Mucosa of rectum (tissue), 2 donors: Measurements from ENCODE around the gene MDM4.

Source experiments
- H3K27ac ChIP-seq, 2 donors: one replicate each; pipeline ENCODE4 v1.7.0; 2013; ENCODE audit warnings: inconsistent platforms in 2 of 2, low read depth in 2 of 2, low read length in 2 of 2
- H3K27me3 ChIP-seq, 2 donors: one replicate each; pipeline ENCODE4 v1.7.0; 2013; ENCODE audit warnings: low read length in 2 of 2; ENCODE audit not compliant: control insufficient read depth in 2 of 2, insufficient read depth in 2 of 2
- H3K36me3 ChIP-seq, 2 donors: one replicate each; pipeline ENCODE4 v1.7.0; 2013; ENCODE audit warnings: low read length in 2 of 2; ENCODE audit not compliant: control insufficient read depth in 2 of 2, insufficient read depth in 2 of 2
- H3K4me1 ChIP-seq, 2 donors: one replicate each; pipeline ENCODE4 v1.7.0; 2013; ENCODE audit warnings: low read length in 2 of 2, mild to moderate bottlenecking in 1 of 2; ENCODE audit not compliant: control insufficient read depth in 2 of 2, insufficient read depth in 2 of 2
- H3K4me3 ChIP-seq, 2 donors: one replicate each; pipeline ENCODE4 v1.7.0; 2013; ENCODE audit warnings: low read length in 2 of 2
- H3K9ac ChIP-seq, 2 donors: one replicate each; pipeline ENCODE4 v1.7.0; 2013; ENCODE audit warnings: low read length in 2 of 2, low read depth in 1 of 2, mild to moderate bottlenecking in 1 of 2
- H3K9me3 ChIP-seq, 2 donors: one replicate each; pipeline ENCODE4 v1.7.0; 2013; ENCODE audit warnings: low read length in 2 of 2; ENCODE audit not compliant: control insufficient read depth in 2 of 2
- donor health status: healthy.
- donor health status: Normal muscosa, but diverticular disease.

Gene MDM4

DNA sequence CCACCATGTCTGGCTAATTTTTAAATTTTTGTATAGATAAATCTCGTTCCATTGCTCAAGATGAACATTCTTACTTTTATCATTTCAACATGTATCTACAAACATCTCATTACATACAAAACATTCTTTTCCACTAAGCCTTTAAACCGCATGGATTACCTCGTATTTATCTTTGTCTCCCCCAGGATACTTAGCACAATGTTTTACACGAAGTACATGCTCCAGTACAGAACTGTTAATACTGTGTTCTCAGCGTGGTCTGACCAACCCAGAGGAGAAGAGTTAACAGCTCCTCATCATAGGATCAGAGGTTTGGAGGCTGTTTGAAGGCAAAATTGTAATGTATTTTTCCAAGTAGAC lies 29.0 kb upstream of the MDM4 start:
- peaks cover 9 to 14% of the 10 kb centered on the region in 2 donors for H3K4me1 ChIP-seq
- H3K9me3 ChIP-seq = no peaks in the 10 kb centered on the region
- no peak overlapping the region for H3K4me3 ChIP-seq
- H3K27me3 ChIP-seq = no peaks in the 10 kb centered on the region
- no peak overlapping the region for H3K27ac ChIP-seq
- H3K36me3 ChIP-seq = peaks cover 7 to 13% of the 10 kb centered on the region in 2 donors
- no peak overlapping the region for H3K9ac ChIP-seq

GRCh38 chr1:204491655-204492054 lies 24.6 kb upstream of the MDM4 start:
- Histone ChIP-seq H3K4me3 (peak overlapping the region in 1 of 2 donors; percentile 91), H3K27ac (peak overlapping the region; percentile 98 to 99), H3K36me3 (peaks cover 7% of the 10 kb centered on the region in 2 donors), H3K4me1 (peaks cover 31 to 32% of the 10 kb centered on the region in 2 donors), H3K27me3 (no peaks in the 10 kb centered on the region), H3K9me3 (no peaks in the 10 kb centered on the region), H3K9ac (peak overlapping the region in 1 of 2 donors; percentile 36)

DNA sequence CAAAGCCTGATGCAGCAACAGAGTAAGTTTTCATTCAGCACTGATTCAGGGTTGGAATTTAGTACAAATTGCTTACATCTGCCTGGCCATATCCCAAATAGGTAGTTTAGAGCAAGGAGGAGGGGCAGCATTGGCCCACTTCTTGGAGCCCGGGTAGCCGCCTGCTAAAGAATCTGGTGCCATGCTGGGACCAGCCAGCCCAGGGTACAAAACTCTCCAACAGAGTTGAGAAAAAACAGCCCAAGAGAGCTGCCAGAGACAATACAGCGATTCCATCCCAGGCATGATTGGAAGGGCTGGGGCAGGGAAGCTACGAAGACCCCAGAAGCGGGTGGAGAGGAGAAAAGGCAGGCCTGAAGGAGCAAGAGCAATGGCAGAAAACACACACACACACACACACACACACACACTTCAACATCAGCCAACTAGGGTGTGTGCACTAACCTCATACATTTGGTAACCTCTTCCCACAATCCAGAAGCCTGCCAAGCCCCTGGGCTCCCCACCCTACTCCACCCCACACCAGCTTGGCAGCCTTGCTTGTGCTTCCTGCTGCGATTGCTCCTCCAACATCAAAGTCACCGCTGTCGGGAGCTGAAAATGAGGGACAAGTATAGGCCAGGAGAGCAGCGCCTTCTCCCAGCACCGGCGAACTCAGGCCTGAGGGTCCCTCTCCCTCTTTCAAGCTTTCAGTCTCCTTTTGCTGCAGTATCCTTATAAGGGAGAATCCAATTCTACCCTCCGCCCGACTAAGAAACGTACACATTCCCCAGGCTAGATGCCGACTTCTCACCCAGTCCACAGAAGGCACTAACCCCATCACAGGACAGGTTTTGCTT lies 22.8 kb upstream of the MDM4 start:
- peak overlapping the region; percentile 98 to 99 for H3K27ac ChIP-seq
- peak overlapping the region; percentile 83 to 92 for H3K9ac ChIP-seq
- H3K36me3 ChIP-seq = peaks cover 7% of the 10 kb centered on the region in 2 donors
- peak overlapping the region; percentile 91 to 92 for H3K4me3 ChIP-seq
- peaks cover 31 to 32% of the 10 kb centered on the region in 2 donors for H3K4me1 ChIP-seq
- H3K9me3 ChIP-seq = no peaks in the 10 kb centered on the region
- H3K27me3 ChIP-seq = no peaks in the 10 kb centered on the region

GRCh38 chr1:204493984-204494280 lies 22.3 kb upstream of the MDM4 start:
- peaks cover 7% of the 10 kb centered on the region in 2 donors for H3K36me3 ChIP-seq
- H3K9ac ChIP-seq = peak overlapping the region; percentile 83 to 92
- peak overlapping the region; percentile 91 to 92 for H3K4me3 ChIP-seq
- H3K27ac ChIP-seq = peak overlapping the region; percentile 98 to 99
- H3K9me3 ChIP-seq = no peaks in the 10 kb centered on the region
- no peaks in the 10 kb centered on the region for H3K27me3 ChIP-seq
- H3K4me1 ChIP-seq = peaks cover 31 to 32% of the 10 kb centered on the region in 2 donors

DNA sequence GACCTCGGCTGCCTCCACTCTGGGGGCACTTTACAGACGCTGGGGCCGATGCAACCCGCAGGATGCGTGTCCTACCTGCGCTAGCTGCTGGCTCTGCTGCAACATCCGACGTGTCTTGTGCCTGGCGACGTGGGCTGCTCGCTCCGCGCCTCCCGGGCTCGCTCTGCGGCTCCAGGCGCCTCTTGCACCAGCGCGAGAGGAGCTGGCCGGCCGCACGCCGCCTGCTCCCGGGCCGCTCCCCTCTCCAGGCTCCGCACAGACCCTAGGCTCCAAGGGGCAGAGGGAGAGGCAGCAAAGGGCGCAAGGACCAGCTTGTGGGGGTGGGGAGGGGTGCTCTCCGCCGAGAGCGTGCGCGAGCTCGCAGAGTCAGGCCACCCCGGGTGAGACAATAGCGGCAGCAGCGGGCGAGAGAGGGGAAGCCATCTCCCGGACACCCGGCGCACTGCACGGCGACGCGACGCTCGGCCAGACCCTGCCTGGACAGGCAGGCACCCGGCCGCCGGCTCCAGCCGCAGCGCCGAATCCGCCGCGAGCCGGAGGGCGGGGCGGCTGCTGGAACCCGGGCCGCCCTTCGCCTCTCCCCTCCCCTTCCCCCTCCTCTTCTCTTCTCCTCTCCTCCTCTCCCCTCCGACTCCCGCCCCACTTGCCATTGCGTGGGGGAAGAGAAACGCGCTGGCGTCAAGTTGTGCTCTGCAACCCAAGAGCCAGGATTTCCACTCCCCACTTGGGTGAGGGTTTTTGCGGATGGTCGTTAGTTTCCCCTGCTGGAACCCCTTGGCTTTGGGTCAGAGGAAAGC lies 21.7 kb upstream of the MDM4 start, which contains the start of gene PIK3C2B:
PIK3C2B (minus strand) TSS at position 525 of the 797 bp plus-strand sequence. CDS start 25,003 bp downstream, outside the sequence.
- Histone ChIP-seq H3K4me1 (peaks cover 31 to 32% of the 10 kb centered on the region in 2 donors), H3K36me3 (peaks cover 7% of the 10 kb centered on the region in 2 donors), H3K27me3 (no peaks in the 10 kb centered on the region), H3K27ac (peak within 1 kb of the TSS; percentile 98 to 99), H3K4me3 (peak within 1 kb of the TSS; percentile 91 to 92), H3K9me3 (no peaks in the 10 kb centered on the region), H3K9ac (peak within 1 kb of the TSS; percentile 83 to 92)

DNA sequence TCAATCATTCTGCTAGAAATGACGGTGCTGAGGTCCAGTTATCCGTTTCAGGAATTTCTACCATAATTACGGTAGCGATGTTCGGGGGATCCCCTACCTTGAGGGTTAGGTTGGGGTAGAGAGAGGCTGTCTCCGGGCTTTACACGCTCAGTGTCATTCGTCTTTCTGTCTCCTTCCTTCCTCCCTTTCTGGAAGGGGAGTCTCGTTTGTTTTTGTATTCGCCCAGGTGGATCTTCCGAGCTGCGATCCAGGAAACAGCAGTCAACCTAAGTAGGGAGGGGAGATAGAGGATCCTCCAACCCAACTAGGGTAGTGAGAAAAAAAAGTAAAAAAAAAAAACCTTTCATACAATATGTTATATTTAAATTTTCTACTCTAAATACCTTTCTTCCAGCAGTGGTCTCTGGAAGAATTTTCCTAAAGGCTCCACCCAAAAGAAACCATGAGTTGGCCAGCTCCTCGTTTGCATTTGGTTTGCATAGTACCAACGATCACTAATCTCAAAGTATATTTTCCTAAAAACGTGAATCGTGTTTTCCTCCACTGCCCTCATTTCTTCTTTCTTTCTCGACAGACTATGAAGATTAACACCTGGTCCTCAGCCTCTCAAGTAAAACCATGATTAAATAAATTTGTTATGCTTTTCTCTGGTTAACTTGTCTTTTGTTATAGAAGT lies 21.0 kb upstream of the MDM4 start:
- peaks cover 31 to 32% of the 10 kb centered on the region in 2 donors for H3K4me1 ChIP-seq
- peaks cover 2% of the 10 kb centered on the region in 2 donors for H3K36me3 ChIP-seq
- H3K27me3 ChIP-seq = no peaks in the 10 kb centered on the region
- H3K9me3 ChIP-seq = no peaks in the 10 kb centered on the region
- peak overlapping the region; percentile 91 to 92 for H3K4me3 ChIP-seq
- H3K9ac ChIP-seq = peak overlapping the region; percentile 83 to 92
- H3K27ac ChIP-seq = peak overlapping the region; percentile 98 to 99

- H3K9ac ChIP-seq = peak overlapping the region; percentile 26 to 92
- H3K36me3 ChIP-seq = no peaks in the 10 kb centered on the region
- H3K27ac ChIP-seq = peak overlapping the region; percentile 51 to 99
- no peaks in the 10 kb centered on the region for H3K9me3 ChIP-seq
- peaks cover 31 to 32% of the 10 kb centered on the region in 2 donors for H3K4me1 ChIP-seq
- H3K27me3 ChIP-seq = no peaks in the 10 kb centered on the region
- H3K4me3 ChIP-seq = peak overlapping the region; percentile 4 to 91
Observed at GRCh38 chr1:204495777-204496176, 20.4 kb upstream of the MDM4 start.

DNA sequence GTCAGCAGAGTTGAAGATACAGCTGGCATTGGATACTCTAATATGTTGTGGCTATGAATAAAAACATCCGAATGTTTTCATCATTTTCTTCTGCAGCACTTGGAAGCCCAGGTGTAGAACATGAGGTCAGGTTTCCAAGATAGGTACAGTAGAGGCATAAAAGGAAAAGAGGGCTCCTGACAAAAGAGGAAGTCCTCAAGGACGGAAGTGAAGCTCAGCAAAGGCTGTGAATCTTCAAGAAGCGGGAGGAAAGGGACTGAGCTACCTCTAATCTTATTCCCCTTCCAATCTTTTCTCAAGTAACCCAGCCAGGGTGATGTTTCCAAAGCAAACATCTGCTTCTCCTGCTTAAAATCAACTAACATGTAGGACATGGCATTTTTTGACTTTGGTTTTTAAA lies 17.2 kb upstream of the MDM4 start:
- no peak overlapping the region for H3K27ac ChIP-seq
- H3K27me3 ChIP-seq = no peaks in the 10 kb centered on the region
- H3K9ac ChIP-seq = no peak overlapping the region
- H3K4me3 ChIP-seq = no peak overlapping the region
- no peaks in the 10 kb centered on the region for H3K9me3 ChIP-seq
- no peaks in the 10 kb centered on the region for H3K36me3 ChIP-seq
- peaks cover 8 to 11% of the 10 kb centered on the region in 2 donors for H3K4me1 ChIP-seq

- peaks cover 8% of the 10 kb centered on the region in 2 donors for H3K4me1 ChIP-seq
- H3K27ac ChIP-seq = no peak overlapping the region
Observed at GRCh38 chr1:204499511-204500468, 16.4 kb upstream of the MDM4 start.

More at GRCh38 chr1:204499511-204500468, 16.4 kb upstream of the MDM4 start:
- Histone ChIP-seq H3K36me3 (no peaks in the 10 kb centered on the region), H3K27me3 (no peaks in the 10 kb centered on the region), H3K9ac (no peak overlapping the region), H3K4me3 (no peak overlapping the region), H3K9me3 (no peaks in the 10 kb centered on the region)
